Activated gamma-delta T cell (primary cell): Measurements from ENCODE around the gene ZBTB38.

Source experiments
- DNase-seq: peaks from one replicate; lab custom pipeline; 2025; lab: John Stamatoyannopoulos, UW

The ZBTB38 gene

GRCh38 chr3:141403576-141403975, 35.3 kb downstream of the ZBTB38 start:
- no peak for DNase-seq

- DNase-seq: no peak
These were observed 36.7 kb downstream of the ZBTB38 start for GRCh38 chr3:141405025-141405424.

- no peak for DNase-seq
These were observed 37.3 kb downstream of the ZBTB38 start for GRCh38 chr3:141405591-141405990.

DNA sequence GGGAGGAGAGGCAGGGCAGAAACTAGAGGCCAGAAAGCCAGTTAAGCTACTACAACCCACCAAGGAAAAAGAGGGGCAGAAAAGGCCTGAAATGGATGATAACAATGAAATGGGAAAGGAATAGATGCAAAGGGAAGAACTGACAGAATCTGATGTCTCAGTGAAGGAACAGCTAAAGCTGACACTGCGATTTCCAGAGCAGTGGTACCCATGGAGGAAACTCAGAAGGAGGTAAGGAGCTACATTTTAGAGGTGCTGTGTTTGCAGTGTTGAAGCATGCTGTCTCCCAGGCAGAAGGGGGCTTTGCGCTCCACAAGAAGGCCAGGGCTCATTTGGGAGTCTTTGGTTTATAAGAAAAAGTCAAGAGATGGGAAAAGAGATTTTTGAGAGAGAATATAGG, 38.0 kb downstream of the ZBTB38 start:
- DNase-seq: no peak

DNA sequence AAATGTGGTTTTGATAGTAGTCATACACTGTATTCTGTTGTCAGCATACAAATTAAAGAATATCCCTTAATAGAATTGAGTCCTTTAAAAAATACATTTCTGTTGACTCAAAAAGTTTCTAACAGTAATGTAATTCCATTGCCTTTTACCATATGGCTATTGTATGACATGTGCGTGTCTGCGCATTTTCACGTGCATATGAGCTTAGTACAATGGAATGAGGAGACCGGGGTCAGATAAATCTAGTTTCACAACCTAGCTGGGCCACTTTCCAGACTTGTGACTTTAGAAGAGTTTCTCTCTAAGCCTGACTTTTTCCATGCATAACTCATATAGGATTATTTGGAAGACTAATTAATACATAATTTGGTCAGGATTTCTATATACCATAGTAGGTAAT, 38.7 kb downstream of the ZBTB38 start:
- no peak for DNase-seq

- DNase-seq: no peak
These were observed 39.5 kb downstream of the ZBTB38 start for GRCh38 chr3:141407825-141408224.

DNA sequence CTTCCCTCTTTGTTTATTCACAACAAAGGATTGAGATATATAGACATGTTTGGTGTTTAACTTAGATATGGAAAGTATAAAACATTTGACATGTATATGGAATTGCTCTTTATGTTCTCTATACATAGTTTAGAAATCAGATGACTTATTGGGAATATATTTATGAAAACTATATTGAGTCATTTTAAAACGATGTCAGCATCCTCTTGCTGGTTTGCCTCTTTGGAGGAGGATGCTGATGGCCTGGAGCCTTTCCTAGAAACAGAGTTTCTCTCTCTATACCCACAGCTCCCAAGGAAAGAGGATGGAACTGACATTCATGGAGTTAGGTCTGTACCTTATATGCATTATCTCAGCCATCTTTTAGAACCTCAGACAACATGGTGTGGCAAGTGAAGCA, 40.3 kb downstream of the ZBTB38 start:
- no peak for DNase-seq

- no peak for DNase-seq
These were observed 41.6 kb downstream of the ZBTB38 start for GRCh38 chr3:141409940-141410241.

- no peak for DNase-seq
These were observed 42.1 kb downstream of the ZBTB38 start for GRCh38 chr3:141410408-141410807.

GRCh38 chr3:141410846-141411245, 42.5 kb downstream of the ZBTB38 start:
- DNase-seq: no peak

GRCh38 chr3:141411251-141411771, 43.0 kb downstream of the ZBTB38 start:
- no peak for DNase-seq

GRCh38 chr3:141412087-141412935, 44.0 kb downstream of the ZBTB38 start:
- no peak for DNase-seq

DNA sequence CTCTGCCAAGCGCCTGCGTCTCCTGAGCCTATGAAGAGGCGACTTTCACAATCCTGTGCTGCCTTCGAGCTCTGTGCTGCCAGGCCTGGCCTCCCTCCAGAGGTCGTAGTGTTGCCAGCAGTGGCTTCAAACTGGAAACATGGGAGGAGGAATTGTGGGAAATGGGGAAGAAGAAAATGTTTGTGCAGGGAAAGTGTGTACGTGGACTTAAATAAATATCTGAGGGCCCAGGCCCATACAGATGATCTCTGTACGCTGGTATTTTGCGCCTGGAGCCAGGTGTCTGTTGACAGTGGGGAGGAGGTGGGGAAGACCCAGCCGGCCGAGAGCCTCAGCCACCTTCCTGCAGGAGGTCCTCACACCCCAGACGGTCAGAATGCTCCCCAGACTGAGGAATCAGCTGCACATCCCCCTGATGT, 44.6 kb downstream of the ZBTB38 start:
- DNase-seq: no peak

GRCh38 chr3:141413391-141413790, 45.1 kb downstream of the ZBTB38 start:
- no peak for DNase-seq

DNA sequence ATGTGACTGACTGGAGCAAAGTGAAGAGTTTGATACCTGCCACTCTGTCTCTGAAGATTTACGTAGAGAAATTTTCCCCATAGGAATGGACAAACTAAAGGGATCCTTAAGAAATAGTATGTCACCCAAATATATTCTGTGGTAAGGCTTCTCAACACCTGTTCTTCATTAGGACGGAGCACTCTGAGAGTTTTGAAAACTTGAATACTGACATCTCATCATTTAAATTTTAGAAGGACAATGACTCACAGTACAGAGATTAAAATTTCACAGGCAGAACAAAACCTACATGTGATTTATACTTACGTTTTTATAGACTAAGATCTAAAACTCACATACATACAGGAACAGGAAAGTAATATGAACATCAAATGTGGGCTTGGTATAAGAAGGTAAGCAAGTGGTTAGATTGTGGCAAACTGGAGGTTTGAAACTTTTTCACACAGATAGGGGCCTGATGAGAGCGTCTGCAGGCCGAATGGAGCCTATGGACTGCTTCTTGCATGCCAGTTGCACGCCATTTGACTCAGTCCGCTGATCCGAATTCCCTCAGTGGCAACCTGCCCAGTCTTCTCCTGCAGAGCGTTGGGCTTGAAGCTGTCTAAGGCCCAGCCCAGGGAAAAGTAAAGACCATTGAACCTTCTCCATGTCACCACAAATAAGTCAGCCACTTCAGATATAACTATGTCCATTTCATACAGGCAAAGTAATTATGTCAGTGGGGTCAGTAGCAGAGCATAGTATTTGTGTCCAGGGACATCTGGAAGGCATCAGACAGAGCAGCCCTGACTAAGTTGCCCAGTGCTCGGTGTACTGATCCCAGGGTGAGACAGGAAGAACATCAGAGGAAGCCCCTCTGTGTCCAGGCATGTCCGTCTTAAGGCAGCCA, 45.7 kb downstream of the ZBTB38 start:
- DNase-seq: no peak

DNA sequence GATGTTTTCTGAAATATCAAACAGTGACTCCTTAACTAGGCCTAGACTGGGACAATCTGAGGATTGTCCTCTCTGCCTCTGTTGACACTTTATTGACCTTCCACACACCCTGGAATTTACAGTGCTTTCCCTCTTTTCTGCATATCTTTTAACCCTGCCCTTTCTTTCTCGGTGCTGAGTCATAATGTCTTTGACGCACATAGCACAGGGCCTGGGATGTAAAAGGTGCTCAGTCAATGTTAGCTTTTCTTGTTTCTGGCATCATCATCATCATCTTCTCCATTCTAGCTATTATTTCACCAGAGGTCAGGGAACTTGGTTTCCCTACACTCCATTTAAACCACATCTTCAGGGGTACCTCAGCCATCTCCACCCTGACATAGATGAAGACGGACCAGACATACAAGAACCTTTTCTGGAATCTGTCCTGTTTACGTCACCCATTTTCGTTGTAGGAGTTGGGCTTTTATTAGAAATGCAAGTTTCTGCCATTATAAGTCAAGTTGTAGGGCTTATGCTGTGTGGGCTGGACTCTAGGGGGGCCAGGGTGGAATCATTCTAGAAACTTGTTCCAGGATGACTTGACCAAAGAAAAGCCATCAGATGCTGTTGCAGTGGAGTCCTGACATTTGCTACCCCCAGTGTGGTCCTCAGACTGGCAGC, 46.6 kb downstream of the ZBTB38 start:
- no peak for DNase-seq

- DNase-seq: no peak
These were observed 47.6 kb downstream of the ZBTB38 start for GRCh38 chr3:141415953-141416352.
